Subcutaneous adipose tissue (tissue), 4 donors: ENCODE results near the gene ATP6V0D1. TPM values are rescaled to one million over a fixed set of nuclear protein-coding genes. Genes with fewer than 3 reads are reported as not detected.

Experiments used
- total RNA-seq, 4 donors: library from RNA; depleted of rRNA; stranded (reverse); fragments of >200 nt; gene quantifications; one replicate each; pipeline ENCODE4 v1.1.0, GENCODE V29; 2016
- TF ChIP-seq, protein P1 (sequence below): fragments of 450-650 bp; IDR thresholded peaks from one replicate; pipeline ENCODE4 v1.5.1; 2016; ENCODE audit warnings: low read depth, mild to moderate bottlenecking, control low read depth, antibody characterized with exemption, moderate library complexity

ATP6V0D1 gene
- total RNA-seq, 4 donors from 2014 or later, result 66.4 to 169 (median 82.9) TPM

DNA sequence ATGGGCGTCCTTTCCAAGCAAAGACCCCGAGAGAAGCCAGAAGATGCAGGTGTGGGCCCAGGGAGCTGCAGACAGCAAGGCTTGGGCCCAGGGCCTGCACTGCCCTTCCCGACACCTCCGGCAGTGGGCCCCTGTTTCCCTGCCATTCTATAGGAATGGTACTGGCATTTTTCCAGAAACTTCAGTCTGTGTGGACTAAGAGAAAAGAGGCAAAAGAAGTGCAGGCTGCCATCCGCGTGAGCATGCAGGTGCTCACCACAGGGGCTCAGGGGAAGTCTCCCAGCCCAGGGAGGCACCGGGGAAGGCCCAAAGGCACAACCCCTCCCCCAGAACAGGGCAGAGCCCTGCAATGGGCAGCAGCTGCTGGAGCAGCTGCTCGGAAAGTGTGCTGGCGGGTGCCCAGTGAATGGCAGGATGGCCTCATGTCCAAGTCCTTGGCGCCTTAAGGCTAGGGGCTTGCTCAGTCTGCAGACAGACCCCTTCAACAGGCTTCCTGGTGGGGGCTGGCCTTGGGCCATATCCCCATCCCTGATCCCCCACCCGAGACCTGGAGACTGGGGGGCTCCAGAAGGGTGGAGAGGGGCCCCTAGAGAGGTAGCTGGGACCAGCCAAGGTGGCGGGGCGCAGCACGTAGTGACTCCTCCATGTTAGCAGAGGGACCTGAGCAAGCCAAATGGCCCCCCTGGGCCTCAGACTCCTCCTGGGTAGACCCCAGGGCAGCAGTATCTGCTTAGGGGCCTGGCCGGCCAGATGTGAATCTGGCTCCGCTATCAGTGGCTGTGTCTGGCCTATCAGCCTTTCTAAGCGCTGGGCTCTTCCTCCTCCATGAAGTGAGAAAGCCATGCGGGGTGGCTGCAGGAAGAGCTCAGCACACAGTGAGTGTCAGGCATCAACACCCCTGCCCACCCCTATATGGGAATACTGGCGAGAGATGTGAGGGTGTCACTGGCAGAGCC is 80.9 kb downstream of the ATP6V0D1 start:
- TF ChIP-seq, protein P1, sequence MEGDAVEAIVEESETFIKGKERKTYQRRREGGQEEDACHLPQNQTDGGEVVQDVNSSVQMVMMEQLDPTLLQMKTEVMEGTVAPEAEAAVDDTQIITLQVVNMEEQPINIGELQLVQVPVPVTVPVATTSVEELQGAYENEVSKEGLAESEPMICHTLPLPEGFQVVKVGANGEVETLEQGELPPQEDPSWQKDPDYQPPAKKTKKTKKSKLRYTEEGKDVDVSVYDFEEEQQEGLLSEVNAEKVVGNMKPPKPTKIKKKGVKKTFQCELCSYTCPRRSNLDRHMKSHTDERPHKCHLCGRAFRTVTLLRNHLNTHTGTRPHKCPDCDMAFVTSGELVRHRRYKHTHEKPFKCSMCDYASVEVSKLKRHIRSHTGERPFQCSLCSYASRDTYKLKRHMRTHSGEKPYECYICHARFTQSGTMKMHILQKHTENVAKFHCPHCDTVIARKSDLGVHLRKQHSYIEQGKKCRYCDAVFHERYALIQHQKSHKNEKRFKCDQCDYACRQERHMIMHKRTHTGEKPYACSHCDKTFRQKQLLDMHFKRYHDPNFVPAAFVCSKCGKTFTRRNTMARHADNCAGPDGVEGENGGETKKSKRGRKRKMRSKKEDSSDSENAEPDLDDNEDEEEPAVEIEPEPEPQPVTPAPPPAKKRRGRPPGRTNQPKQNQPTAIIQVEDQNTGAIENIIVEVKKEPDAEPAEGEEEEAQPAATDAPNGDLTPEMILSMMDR, result no peak

DNA sequence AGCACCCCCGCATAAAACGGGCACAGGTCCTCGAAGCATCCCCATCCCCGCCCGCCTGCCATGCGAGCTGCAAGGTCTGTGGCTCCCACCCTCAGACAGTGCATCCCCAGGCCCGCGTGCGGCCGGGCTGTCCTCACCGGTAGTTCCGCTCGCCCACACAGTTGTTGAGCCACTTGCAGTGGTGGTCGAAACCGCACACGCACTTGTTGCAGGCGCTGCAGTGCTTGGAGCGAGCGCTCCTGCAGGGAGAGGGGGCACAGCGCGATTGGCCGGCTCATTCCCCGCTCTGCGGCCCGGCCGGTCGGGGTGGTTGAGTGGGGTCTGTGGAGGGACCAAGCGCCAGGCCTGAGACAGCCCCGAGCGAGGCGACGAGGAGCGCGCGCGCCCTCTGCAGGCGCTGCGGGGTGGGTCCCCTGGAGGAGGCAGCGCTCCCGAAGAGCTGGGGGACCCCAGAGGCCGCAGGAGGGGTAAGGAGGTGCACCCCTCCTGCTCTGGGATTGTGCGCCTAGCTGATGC is 81.7 kb downstream of the ATP6V0D1 start:
- TF ChIP-seq, protein P1, result no peak

DNA sequence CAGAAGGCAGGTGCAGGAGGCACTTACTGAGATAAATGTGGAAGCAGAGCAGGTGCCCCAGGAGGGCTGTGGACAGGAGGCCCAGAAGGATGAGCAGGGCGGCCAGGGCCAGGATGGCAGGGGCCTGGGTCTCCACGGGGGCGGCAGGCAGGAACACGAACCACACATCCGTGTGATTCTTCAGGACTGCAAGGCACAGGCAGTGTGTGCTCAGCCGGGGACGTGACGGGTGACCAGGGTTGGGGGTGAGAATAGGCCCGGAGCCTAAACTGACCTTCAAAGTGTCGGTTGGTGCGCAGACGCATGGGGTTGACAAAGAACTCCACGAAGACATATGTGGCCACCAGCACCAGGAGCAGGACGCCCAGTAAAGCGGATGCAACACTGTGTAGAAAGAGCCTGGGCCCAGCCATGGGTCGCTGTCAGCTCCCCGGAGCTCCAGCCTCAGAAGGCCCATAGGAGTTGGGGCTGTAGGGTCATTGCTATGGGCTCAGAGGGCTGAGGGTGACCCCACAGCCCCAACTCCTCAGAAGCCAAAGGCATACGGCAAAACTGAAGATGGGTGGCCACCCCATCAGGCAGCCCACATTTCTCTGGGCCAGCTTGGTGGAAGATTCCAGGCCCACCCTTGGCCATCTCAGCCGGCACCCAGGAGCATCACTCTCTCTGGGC is 82.3 kb downstream of the ATP6V0D1 start:
- TF ChIP-seq, protein P1, result no peak

DNA sequence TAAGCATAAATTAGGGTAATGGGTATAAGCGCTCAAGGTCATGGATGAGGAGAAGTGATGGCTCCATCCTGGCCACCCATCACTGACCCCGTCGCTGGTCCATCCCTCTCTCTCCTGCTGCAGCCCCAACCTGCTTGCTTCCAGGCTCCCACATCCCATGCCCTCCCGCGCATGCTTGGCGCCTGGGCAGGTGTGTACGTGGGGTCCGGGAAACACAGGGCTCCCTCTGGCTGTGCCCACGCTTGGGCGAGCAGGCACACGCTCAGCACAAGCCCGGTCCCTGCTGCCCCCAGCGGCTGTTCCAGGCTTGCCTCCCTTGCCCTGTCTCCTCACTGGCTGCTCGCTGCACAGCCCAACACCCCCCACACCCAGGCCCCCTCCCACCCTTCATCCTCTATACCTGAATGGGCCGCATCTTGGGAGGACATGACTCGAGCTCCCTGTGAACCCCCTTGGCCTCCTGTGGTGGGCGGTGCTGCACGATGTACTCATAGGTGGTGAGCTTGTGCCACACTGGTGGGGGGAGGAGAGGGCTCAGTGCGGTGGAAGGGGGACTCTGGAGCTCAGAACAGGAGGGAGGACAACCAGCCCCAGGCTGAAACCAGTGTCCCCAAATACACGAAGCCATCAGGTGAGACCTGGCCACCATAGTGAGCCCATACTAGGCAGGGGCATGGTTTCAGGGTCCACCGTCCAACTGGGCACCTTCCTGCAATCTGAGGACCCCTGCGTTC is 83.0 kb downstream of the ATP6V0D1 start:
- TF ChIP-seq, protein P1, result no peak

DNA sequence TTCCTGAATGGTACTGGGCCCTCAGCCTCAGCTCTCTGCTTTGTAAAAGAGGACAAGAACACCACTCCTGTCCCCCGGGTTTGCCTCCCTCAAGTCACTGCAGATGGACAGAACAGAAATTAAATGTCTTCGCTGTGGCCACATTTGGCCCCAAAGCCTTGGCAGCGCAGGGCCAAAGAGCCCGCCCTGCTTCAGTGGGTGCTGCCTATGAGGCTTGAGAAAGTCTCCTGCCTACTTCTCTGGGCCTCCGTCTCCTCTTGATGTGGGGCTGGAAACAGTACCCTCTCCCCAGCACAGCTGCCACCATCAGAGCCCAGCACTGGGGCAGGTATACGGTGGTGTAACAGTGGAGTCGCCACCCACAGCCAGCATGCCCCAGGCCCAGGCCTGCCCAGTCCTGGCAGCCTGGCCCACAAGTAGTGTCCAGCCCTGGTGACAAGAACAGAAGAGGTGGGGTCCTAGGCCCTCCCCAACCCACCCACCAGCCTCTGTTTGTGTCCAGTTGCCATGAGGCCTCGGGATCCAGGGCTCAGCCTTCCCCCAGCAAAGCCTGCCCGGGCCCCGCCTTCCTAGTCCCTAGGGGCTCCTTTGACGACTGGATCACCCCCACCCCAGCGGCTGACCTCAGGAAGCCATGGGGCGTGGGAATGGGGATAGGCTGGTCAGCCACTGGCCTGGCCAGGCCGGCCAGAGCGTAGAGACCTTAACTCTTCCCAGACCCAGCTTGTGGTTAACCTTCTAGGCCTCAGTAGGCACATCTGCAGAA is 83.7 kb downstream of the ATP6V0D1 start:
- TF ChIP-seq, protein P1, result no peak

DNA sequence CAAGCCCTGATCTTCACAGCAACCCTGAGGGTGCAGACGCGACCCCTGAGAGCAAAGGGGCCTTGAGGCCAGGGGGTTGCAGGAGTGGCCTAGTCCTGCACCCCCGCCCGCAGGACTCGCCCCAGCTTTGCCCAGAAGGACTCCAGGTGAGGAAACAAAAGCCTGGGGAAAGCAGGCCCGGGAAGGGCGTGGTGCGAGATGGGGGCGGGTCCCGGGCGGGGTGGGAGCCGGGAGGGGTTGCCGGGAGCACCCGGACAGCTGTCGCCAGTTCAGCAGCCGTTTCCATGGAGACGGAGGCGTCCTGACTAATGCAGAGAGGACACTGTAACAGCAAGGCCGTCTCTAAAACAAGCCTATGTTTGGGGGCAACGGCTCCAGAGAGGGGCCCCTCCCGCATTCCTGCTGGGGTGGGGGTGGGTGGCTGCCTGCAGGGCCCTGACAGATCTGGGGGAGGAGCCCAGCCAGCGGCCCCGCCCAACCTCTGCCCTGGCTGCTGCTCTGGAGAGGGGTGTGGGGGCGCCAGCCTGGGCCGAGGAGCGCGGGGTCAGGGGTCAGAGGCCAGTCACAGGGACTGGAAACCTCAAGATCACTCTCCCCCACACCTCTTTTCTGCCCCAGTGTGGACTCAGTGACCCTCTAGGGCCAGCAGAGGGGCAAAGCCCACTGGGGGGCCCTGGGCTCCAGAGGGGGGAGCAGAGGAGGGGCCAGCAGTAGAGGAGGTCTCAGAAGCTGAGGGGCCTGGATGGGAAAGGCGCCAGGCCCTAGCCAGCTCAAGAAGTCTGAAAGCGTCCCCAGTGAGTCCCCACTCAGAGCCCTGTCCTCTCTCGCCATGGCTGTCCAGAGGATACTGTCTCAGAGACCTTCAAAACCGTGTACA is 84.6 kb downstream of the ATP6V0D1 start:
- TF ChIP-seq, protein P1, result no peak
